Cardiac muscle cell (in vitro differentiated cells and primary cell): ENCODE measurements around the gene TMPRSS2. TPM values are rescaled to one million over a fixed set of nuclear protein-coding genes. Genes with fewer than 3 reads are reported as not detected.

Experiments used
- DNase-seq, 2 donors: peaks; one replicate each; pipeline versions ENCODE4 v3.0.0 to v3.0.0-alpha.2; 2010 to 2017; ENCODE audit warnings: low read depth in 1 of 2, low spot score in 1 of 2
- H3K27ac ChIP-seq: fragments of 200-600 bp; sonication (generic); 2 replicates; pipeline ENCODE4 v1.5.1; 2016
- H3K27me3 ChIP-seq: fragments of 200-600 bp; sonication (generic); 2 replicates; pipeline ENCODE4 v1.6.0; 2016; ENCODE audit warnings: control low read depth
- H3K36me3 ChIP-seq: fragments of 200-600 bp; sonication (generic); 2 replicates; pipeline ENCODE4 v1.5.1; 2016; ENCODE audit warnings: control low read depth
- H3K4me1 ChIP-seq: fragments of 200-600 bp; sonication (generic); 2 replicates; pipeline ENCODE4 v1.8.1; 2017; ENCODE audit warnings: low read depth, mild to moderate bottlenecking, mixed run types
- H3K4me3 ChIP-seq: fragments of 200-600 bp; sonication (generic); 2 replicates; pipeline ENCODE4 v1.5.1; 2016; ENCODE audit warnings: mild to moderate bottlenecking
- H3K9me3 ChIP-seq: fragments of 200-600 bp; sonication (generic); 2 replicates; pipeline ENCODE4 v1.5.1; 2017; ENCODE audit warnings: low read depth, mild to moderate bottlenecking, control low read depth
- polyA plus RNA-seq: library from polyadenylated mRNA; unstranded; fragments of >200 nt; fragmentation: Nextera tagmentation; extraction: Ambion mirVana; gene quantifications from 2 replicates; pipeline ENCODE4 v1.2.1, GENCODE V29; 2016
- total RNA-seq: library from RNA; depleted of rRNA; stranded (reverse); fragments of >200 nt; gene quantifications from 2 replicates; pipeline ENCODE4 v1.2.3, GENCODE V29; 2016
- TF ChIP-seq, protein P1 (sequence below): IDR thresholded peaks from 2 replicates; pipeline ENCODE4 v1.5.1; 2012; ENCODE audit warnings: low read depth, mild to moderate bottlenecking, low read length

The TMPRSS2 gene
- total and polyA plus RNA-seq, 2 experiments from 2014 or later: not detected

DNA sequence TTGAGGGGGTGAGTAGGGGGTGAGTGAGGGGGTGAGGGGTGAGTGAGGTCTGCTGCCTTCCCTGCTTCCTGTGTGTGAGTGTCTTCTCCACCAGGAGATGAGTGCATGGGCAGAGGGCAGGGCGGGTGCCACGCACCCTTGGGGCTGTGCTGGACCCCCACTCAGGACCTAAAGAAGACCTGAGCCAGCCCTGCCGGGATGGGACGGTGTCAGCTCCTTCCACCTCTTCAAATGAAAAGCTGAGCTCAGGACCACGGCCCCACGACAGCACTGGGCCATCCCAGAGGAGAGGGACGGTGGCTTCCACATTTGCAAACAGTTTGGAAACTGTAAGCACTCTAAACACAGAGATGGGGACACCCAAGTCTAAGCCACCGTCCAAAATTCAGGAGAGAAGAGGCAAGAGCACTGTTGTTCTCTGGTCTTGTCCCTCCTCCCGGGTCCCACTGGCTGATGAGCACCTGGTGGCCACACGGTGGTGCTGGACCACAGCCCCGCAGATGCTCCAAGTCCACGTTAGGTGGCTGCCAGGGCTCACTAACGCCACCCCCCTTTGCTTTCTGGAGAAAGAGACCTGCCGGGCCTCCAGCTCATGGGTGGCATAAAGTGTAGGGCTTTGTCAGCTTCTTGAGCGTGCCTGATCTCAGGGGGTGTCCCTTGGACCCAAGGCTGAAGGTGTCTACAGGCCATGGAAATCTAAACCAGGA lies 32.1 kb downstream of the TMPRSS2 start:
- Histone ChIP-seq H3K9me3 (no peaks in the 10 kb centered on the region), H3K4me3 (no peak overlapping the region), H3K27ac (no peak overlapping the region), H3K4me1 (no peaks in the 10 kb centered on the region), H3K27me3 (no peaks in the 10 kb centered on the region), H3K36me3 (no peaks in the 10 kb centered on the region)
- no peak for DNase-seq
- TF ChIP-seq, protein P1, sequence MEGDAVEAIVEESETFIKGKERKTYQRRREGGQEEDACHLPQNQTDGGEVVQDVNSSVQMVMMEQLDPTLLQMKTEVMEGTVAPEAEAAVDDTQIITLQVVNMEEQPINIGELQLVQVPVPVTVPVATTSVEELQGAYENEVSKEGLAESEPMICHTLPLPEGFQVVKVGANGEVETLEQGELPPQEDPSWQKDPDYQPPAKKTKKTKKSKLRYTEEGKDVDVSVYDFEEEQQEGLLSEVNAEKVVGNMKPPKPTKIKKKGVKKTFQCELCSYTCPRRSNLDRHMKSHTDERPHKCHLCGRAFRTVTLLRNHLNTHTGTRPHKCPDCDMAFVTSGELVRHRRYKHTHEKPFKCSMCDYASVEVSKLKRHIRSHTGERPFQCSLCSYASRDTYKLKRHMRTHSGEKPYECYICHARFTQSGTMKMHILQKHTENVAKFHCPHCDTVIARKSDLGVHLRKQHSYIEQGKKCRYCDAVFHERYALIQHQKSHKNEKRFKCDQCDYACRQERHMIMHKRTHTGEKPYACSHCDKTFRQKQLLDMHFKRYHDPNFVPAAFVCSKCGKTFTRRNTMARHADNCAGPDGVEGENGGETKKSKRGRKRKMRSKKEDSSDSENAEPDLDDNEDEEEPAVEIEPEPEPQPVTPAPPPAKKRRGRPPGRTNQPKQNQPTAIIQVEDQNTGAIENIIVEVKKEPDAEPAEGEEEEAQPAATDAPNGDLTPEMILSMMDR: no peak

DNA sequence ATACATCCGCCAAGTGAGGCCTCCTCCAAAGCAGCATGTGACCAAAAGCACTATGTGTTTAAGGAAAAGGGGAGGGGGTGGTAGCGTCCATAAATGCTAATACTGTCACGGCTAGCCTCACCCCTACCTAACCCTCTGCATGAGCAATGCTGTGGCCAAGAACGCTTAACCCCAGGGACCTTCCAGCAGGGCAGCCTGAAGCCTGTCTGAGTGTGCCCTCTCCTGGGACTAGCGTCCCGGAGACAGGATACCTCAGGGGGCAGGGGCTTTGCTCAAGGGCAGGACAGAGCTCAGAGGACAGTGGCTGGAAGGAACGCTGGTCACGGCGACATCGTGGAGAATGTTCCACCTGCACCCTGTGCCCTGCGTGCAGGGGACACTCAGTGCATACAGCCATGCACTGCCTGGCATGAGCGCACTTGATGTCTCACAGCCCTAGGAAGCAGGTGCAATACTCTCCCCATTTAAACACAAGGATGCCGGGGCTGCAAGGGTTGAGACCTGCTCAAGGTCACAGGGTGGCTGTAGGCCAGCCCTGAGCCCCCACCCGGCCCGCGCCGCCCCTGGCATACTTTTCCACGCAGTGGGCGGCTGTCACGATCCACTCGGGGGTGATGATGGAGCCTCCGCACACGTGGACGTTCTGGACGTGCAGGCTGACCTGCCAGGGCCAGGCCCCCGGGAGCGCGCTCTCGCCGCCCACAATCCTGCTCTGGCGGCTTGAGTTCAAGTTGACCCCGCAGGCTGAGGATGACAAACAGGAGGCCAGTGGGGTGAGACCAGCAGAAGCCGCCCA lies 35.0 kb downstream of the TMPRSS2 start:
- Histone ChIP-seq H3K36me3 (no peaks in the 10 kb centered on the region), H3K4me3 (no peak overlapping the region)

DNA sequence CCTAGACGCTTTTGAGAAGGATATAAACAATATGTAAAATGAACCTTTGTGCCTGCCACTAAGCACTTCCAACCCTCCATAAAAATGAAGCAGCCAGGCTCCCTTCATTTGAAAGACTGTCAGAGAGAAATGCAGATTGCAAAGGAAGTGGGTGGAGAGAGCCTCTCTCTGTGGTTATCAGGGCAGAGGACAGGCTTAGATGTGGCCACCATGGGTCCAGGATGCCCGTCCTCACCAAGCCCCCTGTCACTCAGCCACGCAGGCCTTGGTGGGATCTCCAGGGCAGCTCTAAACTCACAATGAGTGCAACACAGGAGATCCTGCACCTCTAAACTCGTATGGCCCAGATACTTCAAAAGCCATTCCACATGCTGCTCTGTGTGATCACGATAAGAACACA lies 37.9 kb downstream of the TMPRSS2 start:
- no peaks in the 10 kb centered on the region for H3K4me1 ChIP-seq
- no peaks in the 10 kb centered on the region for H3K9me3 ChIP-seq
- H3K27me3 ChIP-seq: no peaks in the 10 kb centered on the region
- H3K27ac ChIP-seq: no peak overlapping the region
- no peak overlapping the region for H3K4me3 ChIP-seq
- no peak for DNase-seq
- H3K36me3 ChIP-seq: no peaks in the 10 kb centered on the region
- TF ChIP-seq, protein P1: no peak

More for the DNA sequence above, 35.0 kb downstream of the TMPRSS2 start:
- no peaks in the 10 kb centered on the region for H3K4me1 ChIP-seq
- H3K9me3 ChIP-seq: no peaks in the 10 kb centered on the region
- no peaks in the 10 kb centered on the region for H3K27me3 ChIP-seq
- TF ChIP-seq, protein P1: no peak
- H3K27ac ChIP-seq: no peak overlapping the region
- DNase-seq: no peak

DNA sequence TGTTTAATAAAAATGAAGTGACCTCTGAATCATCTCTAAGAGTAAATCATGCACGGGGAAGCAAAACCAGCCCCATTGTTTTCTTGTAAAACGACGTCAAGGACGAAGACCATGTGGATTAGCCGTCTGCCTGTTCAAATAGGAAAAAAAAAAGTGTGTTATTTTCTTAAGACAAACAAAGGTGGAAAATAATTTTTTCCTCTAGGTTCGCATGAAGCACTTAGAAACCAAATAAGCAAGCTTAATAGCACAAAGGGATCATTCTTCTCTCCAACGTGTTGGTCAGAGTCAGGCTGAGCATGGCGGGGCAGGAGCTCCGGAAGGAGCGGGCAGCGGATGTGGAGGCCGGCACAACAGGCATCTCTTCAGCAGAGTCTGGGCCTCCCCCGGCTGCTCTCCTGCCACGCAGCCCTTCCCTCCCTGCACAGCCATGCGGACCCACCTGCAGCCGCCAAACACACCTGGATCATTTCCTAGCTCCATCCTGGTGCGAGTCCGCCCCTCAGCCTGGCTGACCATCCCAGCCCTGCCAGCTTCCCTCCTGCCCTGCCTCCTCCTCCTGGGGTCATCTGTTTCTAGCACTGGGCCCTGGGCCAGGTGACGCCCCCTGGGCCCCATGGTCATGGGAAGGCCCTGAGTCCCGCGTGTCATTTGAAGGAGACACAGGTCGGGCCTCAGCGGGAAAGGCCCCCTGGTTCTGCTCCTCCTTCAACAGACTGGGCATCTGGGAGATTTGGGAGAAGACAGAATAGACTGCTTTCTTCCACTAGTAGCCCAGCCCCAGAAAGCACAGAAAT lies 41.7 kb downstream of the TMPRSS2 start:
- TF ChIP-seq, protein P1: no peak
- DNase-seq: no peak
- H3K9me3 ChIP-seq: no peaks in the 10 kb centered on the region

DNA sequence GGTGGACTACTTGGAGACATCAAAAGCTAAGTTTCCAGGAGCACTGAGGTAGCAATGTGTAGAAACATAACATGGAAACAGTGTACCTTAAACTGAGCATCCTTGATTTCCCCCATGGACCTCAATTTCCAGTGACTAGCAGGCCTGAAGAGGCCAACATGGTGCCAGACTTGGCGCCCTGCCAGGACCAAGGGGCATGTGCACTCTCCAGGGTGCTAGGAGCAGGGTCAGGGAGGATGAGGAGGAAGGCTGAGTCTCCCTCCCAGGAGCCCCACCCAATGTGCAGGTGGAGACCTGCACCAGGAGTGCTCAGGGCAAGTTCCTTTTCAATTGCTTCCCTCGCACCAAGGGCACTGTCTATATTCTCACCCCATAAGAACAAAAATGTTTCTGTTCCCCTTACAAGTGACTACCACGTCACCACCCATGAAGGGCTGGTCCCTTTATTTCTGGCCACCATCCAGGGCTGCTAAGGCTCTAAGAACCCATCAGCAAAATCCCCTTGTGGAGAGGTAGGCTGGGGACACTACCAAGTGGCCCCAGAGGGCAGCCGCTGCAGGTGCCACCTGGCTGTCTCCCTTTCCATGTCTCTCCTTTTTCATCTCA lies 42.7 kb downstream of the TMPRSS2 start:
- TF ChIP-seq, protein P1: no peak
- no peak for DNase-seq
- Histone ChIP-seq H3K4me3 (no peak overlapping the region), H3K27me3 (no peaks in the 10 kb centered on the region), H3K36me3 (no peaks in the 10 kb centered on the region), H3K27ac (no peak overlapping the region), H3K4me1 (no peaks in the 10 kb centered on the region), H3K9me3 (no peaks in the 10 kb centered on the region)

More for the DNA sequence above, 41.7 kb downstream of the TMPRSS2 start:
- Histone ChIP-seq H3K27me3 (no peaks in the 10 kb centered on the region), H3K4me1 (no peaks in the 10 kb centered on the region), H3K36me3 (no peaks in the 10 kb centered on the region), H3K4me3 (no peak overlapping the region), H3K27ac (no peak overlapping the region)
